H1 (cell line): ENCODE measurements around the gene PPIB. TPM values are rescaled to one million over a fixed set of nuclear protein-coding genes. Genes with fewer than 3 reads are reported as not detected.

Source experiments
- CTCF ChIA-PET: fragments of 300-600 bp; sonication (Branson Sonifier 250); formaldehyde crosslinking; loops from one replicate; lab custom pipeline; 2021; ENCODE audit not compliant: partially characterized antibody; lab: Charles Lee
- POLR2A ChIA-PET: fragments of 300-600 bp; sonication (Branson Sonifier 250); formaldehyde crosslinking; loops from one replicate; lab custom pipeline; 2021; ENCODE audit warnings: inconsistent platforms; ENCODE audit not compliant: partially characterized antibody; lab: Charles Lee
- DNase-seq, 2 experiments: peaks; one replicate each; pipeline versions ENCODE4 v3.0.0 to v3.0.0-alpha.2; 2010 to 2022; ENCODE audit warnings: low spot score in 2 of 2, low read depth in 1 of 2, mixed read lengths in 1 of 2
- FAIRE-seq: peaks from 2 replicates; lab custom pipeline; 2011; peaks lifted over from hg19 to GRCh38; lab: Jason Lieb, UNC
- H2AFZ ChIP-seq: 2 replicates; pipeline ENCODE4 v1.8.1; 2012; ENCODE audit warnings: low read length, inconsistent platforms
- H2AK5ac ChIP-seq: 2 replicates; pipeline ENCODE4 v1.6.1; 2013; ENCODE audit warnings: low read depth, low read length
- H2BK120ac ChIP-seq: replicated peaks from 2 replicates; pipeline ENCODE3; 2013; ENCODE audit warnings: low read depth, low read length, inconsistent platforms
- H2BK12ac ChIP-seq: 2 replicates; pipeline ENCODE4 v1.6.1; 2013; ENCODE audit warnings: low read depth, low read length
- H2BK15ac ChIP-seq: 2 replicates; pipeline ENCODE4 v1.6.1; 2013; ENCODE audit warnings: low read length
- H2BK20ac ChIP-seq: 2 replicates; pipeline ENCODE4 v1.6.1; 2013; ENCODE audit warnings: low read length
- H2BK5ac ChIP-seq: 2 replicates; pipeline ENCODE4 v1.6.1; 2013; ENCODE audit warnings: low read depth, low read length
- H3K14ac ChIP-seq: 2 replicates; pipeline ENCODE4 v1.6.1; 2013; ENCODE audit warnings: inconsistent platforms; ENCODE audit not compliant: insufficient read length
- H3K18ac ChIP-seq: 2 replicates; pipeline ENCODE4 v1.6.1; 2013; ENCODE audit warnings: low read length; ENCODE audit errors: extremely low read depth
- H3K23ac ChIP-seq: 2 replicates; pipeline ENCODE4 v1.6.1; 2013; ENCODE audit warnings: inconsistent platforms; ENCODE audit not compliant: insufficient read length
- H3K23me2 ChIP-seq: 2 replicates; pipeline ENCODE4 v1.6.1; 2013; ENCODE audit warnings: low read depth, low read length
- H3K27ac ChIP-seq: 2 replicates; pipeline ENCODE4 v1.6.1; 2011; ENCODE audit warnings: low read depth, low read length, inconsistent platforms
- H3K27me3 ChIP-seq, 4 experiments: replicated peaks in 1 of 4; 1 replicate in 1 of 4; 2 replicates in 3 of 4; pipeline versions ENCODE4 v1.6.1 to v1.8.1; 2011 to 2013; ENCODE audit warnings: low read length in 3 of 4, mild to moderate bottlenecking in 3 of 4, inconsistent platforms in 2 of 4, mixed read lengths in 2 of 4, moderate library complexity in 1 of 4; ENCODE audit not compliant: control insufficient read depth in 3 of 4, insufficient read depth in 3 of 4; ENCODE audit errors: extremely low read depth in 1 of 4
- H3K36me3 ChIP-seq, 4 experiments: 2 replicates each; pipeline versions ENCODE4 v1.6.1 to v1.8.1; 2011 to 2013; ENCODE audit warnings: mild to moderate bottlenecking in 4 of 4, low read length in 3 of 4, moderate library complexity in 2 of 4, control low read depth in 1 of 4, inconsistent platforms in 1 of 4; ENCODE audit not compliant: insufficient read depth in 4 of 4, control insufficient read depth in 2 of 4
- H3K4ac ChIP-seq: replicated peaks from 2 replicates; pipeline ENCODE3; 2013; ENCODE audit warnings: low read length, low read depth, mixed read lengths, inconsistent platforms; ENCODE audit not compliant: insufficient read length
- H3K4me1 ChIP-seq, 4 experiments: replicated peaks in 1 of 4; 1 replicate in 1 of 4; 2 replicates in 3 of 4; pipeline versions ENCODE4 v1.6.1 to v1.8.1; 2011 to 2013; ENCODE audit warnings: low read length in 3 of 4, inconsistent platforms in 2 of 4, mixed read lengths in 1 of 4; ENCODE audit not compliant: insufficient read depth in 4 of 4, control insufficient read depth in 3 of 4
- H3K4me2 ChIP-seq, 2 experiments: 2 replicates each; pipeline versions ENCODE4 v1.6.1 to v1.8.1; 2011 to 2013; ENCODE audit warnings: low read depth in 2 of 2, low read length in 2 of 2, control low read depth in 1 of 2, inconsistent platforms in 1 of 2, mild to moderate bottlenecking in 1 of 2; ENCODE audit not compliant: insufficient read depth in 1 of 2
- H3K4me3 ChIP-seq, 4 experiments: fragments of 200-600, 300-600 bp in 1 of 4; sonication (generic), shearing (Covaris generic), sonication (Bioruptor Twin) in 1 of 4; 2 replicates each; pipeline versions ENCODE4 v1.5.1 to v1.8.1; 2011 to 2016; ENCODE audit warnings: low read length in 4 of 4, low read depth in 3 of 4, control low read depth in 2 of 4, inconsistent platforms in 2 of 4, mild to moderate bottlenecking in 2 of 4, mixed read lengths in 1 of 4, moderate library complexity in 1 of 4; ENCODE audit not compliant: insufficient read depth in 2 of 4; ENCODE audit errors: extremely low read depth in 1 of 4
- H3K56ac ChIP-seq: replicated peaks from 2 replicates; pipeline ENCODE3; 2013; ENCODE audit warnings: low read depth, mild to moderate bottlenecking, mixed read lengths, low read length, inconsistent platforms; ENCODE audit not compliant: insufficient read length
- H3K79me1 ChIP-seq: 2 replicates; pipeline ENCODE4 v1.6.1; 2013; ENCODE audit warnings: low read depth, low read length, control low read depth
- H3K79me2 ChIP-seq, 2 experiments: 2 replicates each; pipeline versions ENCODE4 v1.6.1 to v1.8.1; 2012 to 2013; ENCODE audit warnings: low read length in 2 of 2, mild to moderate bottlenecking in 2 of 2, inconsistent platforms in 1 of 2; ENCODE audit not compliant: insufficient read depth in 2 of 2, control insufficient read depth in 1 of 2
- H3K9ac ChIP-seq, 4 experiments: replicated peaks in 1 of 4; 1 replicate in 1 of 4; 2 replicates in 3 of 4; pipeline versions ENCODE4 v1.6.1 to v1.8.1; 2011 to 2013; ENCODE audit warnings: low read depth in 3 of 4, low read length in 3 of 4, control low read depth in 2 of 4, mild to moderate bottlenecking in 2 of 4, moderate library complexity in 2 of 4, inconsistent platforms in 1 of 4; ENCODE audit errors: extremely low read depth in 1 of 4
- H3K9me3 ChIP-seq, 2 experiments: 2 replicates each; pipeline versions ENCODE4 v1.6.1 to v1.8.1; 2012 to 2013; ENCODE audit warnings: mild to moderate bottlenecking in 2 of 2, moderate library complexity in 2 of 2, control low read depth in 1 of 2, inconsistent platforms in 1 of 2, low read depth in 1 of 2, low read length in 1 of 2, mixed read lengths in 1 of 2; ENCODE audit not compliant: insufficient read depth in 2 of 2
- H4K20me1 ChIP-seq, 2 experiments: replicated peaks in 1 of 2; 2 replicates each; pipeline versions ENCODE3 to v1.8.1; 2011 to 2013; ENCODE audit warnings: inconsistent platforms in 2 of 2, low read length in 2 of 2, mild to moderate bottlenecking in 1 of 2; ENCODE audit not compliant: insufficient read depth in 2 of 2, control insufficient read depth in 1 of 2
- H4K5ac ChIP-seq: 2 replicates; pipeline ENCODE4 v1.6.1; 2013; ENCODE audit warnings: low read length, low read depth, mixed read lengths, inconsistent platforms; ENCODE audit not compliant: insufficient read length
- H4K8ac ChIP-seq: 2 replicates; pipeline ENCODE4 v1.8.0; 2013; ENCODE audit warnings: mild to moderate bottlenecking, moderate library complexity, low read length, inconsistent platforms; ENCODE audit not compliant: insufficient read depth; ENCODE audit errors: extremely low read depth
- H4K91ac ChIP-seq: replicated peaks from 2 replicates; pipeline ENCODE3; 2013; ENCODE audit warnings: low read length, mixed read lengths, inconsistent platforms; ENCODE audit not compliant: insufficient read length
- GTF2F1 ChIP-seq: IDR thresholded peaks from 2 replicates; pipeline ENCODE4 v1.6.1; 2012; ENCODE audit warnings: low read depth, low read length, improper control_type of control experiment, borderline replicate concordance
- SIX5 ChIP-seq: IDR thresholded peaks from 2 replicates; pipeline ENCODE4 v1.6.1; 2011; ENCODE audit warnings: mild to moderate bottlenecking, low read depth, low read length
- TAF7 ChIP-seq: optimal IDR thresholded peaks from 2 replicates; pipeline ENCODE3; 2011; ENCODE audit warnings: low read depth, mild to moderate bottlenecking, inconsistent platforms, low read length, moderate library complexity, borderline replicate concordance
- WGBS, 2 experiments: shearing (Covaris generic) in 1 of 2; methylation state at CpG; one replicate each; pipeline versions ENCODE4 v1.1.6 to v1.1.7; 2013 to 2015; ENCODE audit warnings: low lambda C conversion rate in 2 of 2, mixed read lengths in 2 of 2, inconsistent platforms in 1 of 2, low coverage in 1 of 2, missing lambda C conversion rate in 1 of 2; ENCODE audit not compliant: insufficient replicate concordance in 2 of 2, insufficient coverage in 1 of 2, insufficient read length in 1 of 2; ENCODE audit errors: extremely low coverage in 1 of 2, missing lambda C conversion rate in 1 of 2; 5-methylcytosine and 5-hydroxymethylcytosine counted together
- polyA plus RNA-seq, 7 experiments: library from polyadenylated mRNA; depleted of rRNA in 3 of 7; stranded (reverse) in 5 of 7; unstranded in 2 of 7; fragments of >200 nt in 5 of 7; fragments of 200-250 nt in 2 of 7; gene quantifications; 1 replicate in 5 of 7; 2 replicates in 1 of 7; 4 replicates in 1 of 7; pipeline versions ENCODE4 v1.2.1 to v1.2.3, GENCODE V29; 2011 to 2013; ENCODE audit warnings: missing spikeins in 2 of 7, mixed read lengths in 2 of 7
- total RNA-seq: library from RNA; stranded (reverse); fragmentation: NEBNext Ultra II Directional; extraction: Animal tissue kit (Norgen Biotek cat#: 25700); gene quantifications from 2 replicates; pipeline ENCODE4 v1.2.1, GENCODE V29; 2021

Gene PPIB
- total and polyA plus RNA-seq, 2 of the 8 experiments (the other 6 are each of a cell fraction or from before 2014, with no cell fraction given), result 558 to 579 TPM

DNA sequence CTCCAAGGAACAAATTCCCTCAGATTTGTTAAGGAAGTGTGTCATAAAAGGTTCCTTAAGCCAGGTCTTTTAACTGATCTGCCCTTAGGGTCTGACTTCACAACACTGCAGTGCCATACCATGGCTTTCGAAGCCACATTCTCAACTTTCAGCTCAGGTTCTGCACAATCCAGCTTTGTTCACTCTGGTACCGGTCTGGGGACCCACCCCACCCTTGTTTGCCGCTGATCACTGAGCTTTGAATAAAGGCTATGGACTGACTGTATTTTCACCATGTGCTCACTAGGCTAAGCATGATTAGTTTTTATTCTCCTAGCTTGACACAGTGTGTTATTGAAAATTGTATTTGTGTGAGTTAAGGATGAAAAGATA is 51.2 kb downstream of the PPIB start:
- no peak overlapping the region for H3K18ac ChIP-seq
- H4K5ac ChIP-seq, result no peak overlapping the region
- no peak overlapping the region for H2BK12ac ChIP-seq
- FAIRE-seq (no peak), DNase-seq (no peak)
- H2BK15ac ChIP-seq, result no peak overlapping the region
- CTCF ChIA-PET, result interaction anchor here (0.9 to 2.7 kb wide), 6 partner anchors 12 to 43 kb away, joined by 3 to 8 read pairs (median 6); partner anchors contain the start of gene SNX1
- H3K4me2 ChIP-seq, result no peak overlapping the region
- H2AFZ ChIP-seq, result no peak overlapping the region
- H3K79me2 ChIP-seq, result 0 out of 4 replicates have a peak, but pooled peaks cover 0 to 8% of the 10 kb centered on the region in 2 experiments
- no peak overlapping the region for H4K91ac ChIP-seq
- TF ChIP-seq TAF7 (no peak), GTF2F1 (no peak), SIX5 (no peak)
- no peak overlapping the region for H4K8ac ChIP-seq
- no peak overlapping the region for H2BK120ac ChIP-seq
- no peak overlapping the region for H3K4ac ChIP-seq
- peaks cover 0 to 4% of the 10 kb centered on the region in 2 experiments for H4K20me1 ChIP-seq
- H3K4me1 ChIP-seq, result peaks cover 0 to 4% (median 0%) of the 10 kb centered on the region in 4 experiments; a peak in 1 of 7 replicates
- no peak overlapping the region for H3K4me3 ChIP-seq
- WGBS, 2 experiments, result 90% methylated on average over 3 of the region's 3 CpGs; no CpG with 5 or more reads in 1 of the 2 experiments
- no peak overlapping the region for H2AK5ac ChIP-seq
- H3K27ac ChIP-seq, result no peak overlapping the region
- H3K27me3 ChIP-seq, result no peaks in the 10 kb centered on the region
- POLR2A ChIA-PET, result interaction anchor here (1.2 to 1.6 kb wide), 2 partner anchors 9 to 16 kb away, joined by 3 to 4 read pairs; partner anchors contain the start of gene SNX1
- H3K56ac ChIP-seq, result no peak overlapping the region
- no peaks in the 10 kb centered on the region for H3K79me1 ChIP-seq
- H3K23me2 ChIP-seq, result no peaks in the 10 kb centered on the region
- H3K23ac ChIP-seq, result no peak overlapping the region
- H2BK20ac ChIP-seq, result no peak overlapping the region
- no peak overlapping the region for H3K9ac ChIP-seq
- H2BK5ac ChIP-seq, result no peak overlapping the region
- no peaks in the 10 kb centered on the region for H3K9me3 ChIP-seq
- H3K14ac ChIP-seq, result no peak overlapping the region
- H3K36me3 ChIP-seq, result peaks cover 0 to 14% (median 4%) of the 10 kb centered on the region in 4 experiments; a peak in 2 of 8 replicates
